HepG2 (cell line): ENCODE data around the gene BABAM1. TPM values are rescaled to one million over a fixed set of nuclear protein-coding genes. Genes with fewer than 3 reads are reported as not detected.

ENCODE experiments used
- ATAC-seq: fragments of 200-7000 bp; cut with Tn5 transposase; 3 replicates; pipeline ENCODE4 v1.9.1; 2020; ENCODE audit warnings: mild to moderate bottlenecking, moderate library complexity
- BruUV-seq: library from RNA; stranded (reverse); fragments of 400-500 nt; replicated peaks from 2 replicates; lab custom pipeline; 2021; lab: Mats Ljungman, UMichigan
- CTCF ChIA-PET: fragments of 300-600 bp; formaldehyde crosslinking; extraction: SDS; loops from one replicate; lab custom pipeline; 2021; ENCODE audit warnings: low total read pairs, inconsistent platforms, low intra/inter-chr PET ratio; lab: Yijun Ruan, JAX
- POLR2A ChIA-PET: fragments of 350-600 bp; sonication (Branson Sonifier 250); formaldehyde crosslinking; loops from one replicate; lab custom pipeline; 2020; ENCODE audit warnings: antibody characterized with exemption, inconsistent platforms; lab: Yijun Ruan, JAX
- DNase-seq: peaks from one replicate; pipeline ENCODE4 v3.0.0-alpha.2; 2015; ENCODE audit warnings: low spot score
- FAIRE-seq: peaks from 3 replicates; lab custom pipeline; 2011; peaks lifted over from hg19 to GRCh38; lab: Jason Lieb, UNC
- H2AFZ ChIP-seq: one replicate; pipeline ENCODE4 v1.6.1; 2011; ENCODE audit warnings: low read length, inconsistent platforms
- H3K27ac ChIP-seq: fragments of 300-600 bp; 3 replicates; pipeline ENCODE4 v1.8.0; 2011; ENCODE audit warnings: mixed run types, mild to moderate bottlenecking, mixed read lengths, low read length, inconsistent platforms; ENCODE audit not compliant: insufficient read depth; ENCODE audit errors: extremely low read length
- H3K27me3 ChIP-seq, 2 experiments: fragments of 200-600 bp in 1 of 2; 2 replicates in 1 of 2; 3 replicates in 1 of 2; pipeline versions ENCODE4 v1.6.0 to v1.8.0; 2011; ENCODE audit warnings: low read length in 2 of 2, mild to moderate bottlenecking in 2 of 2, moderate library complexity in 2 of 2, inconsistent platforms in 1 of 2; ENCODE audit not compliant: insufficient read depth in 2 of 2, control insufficient read depth in 1 of 2
- H3K36me3 ChIP-seq, 2 experiments: fragments of 200-600 bp in 1 of 2; replicated peaks in 1 of 2; 2 replicates in 1 of 2; 3 replicates in 1 of 2; pipeline versions ENCODE4 v1.5.1 to v1.8.0; 2011; ENCODE audit warnings: low read length in 2 of 2, inconsistent platforms in 1 of 2; ENCODE audit not compliant: insufficient read depth in 2 of 2, control insufficient read depth in 1 of 2
- H3K4me1 ChIP-seq: 2 replicates; pipeline ENCODE4 v1.5.1; 2012; ENCODE audit warnings: low read length, inconsistent platforms; ENCODE audit not compliant: insufficient read depth
- H3K4me2 ChIP-seq: 2 replicates; pipeline ENCODE4 v1.6.0; 2011; ENCODE audit warnings: low read depth, low read length, inconsistent platforms
- H3K4me3 ChIP-seq, 3 experiments: fragments of 200-600 bp in 1 of 3; sonication (generic), shearing (Covaris generic) in 1 of 3; replicated peaks in 1 of 3; 2 replicates each; pipeline ENCODE4 v1.5.1; 2011 to 2016; ENCODE audit warnings: low read length in 3 of 3, inconsistent platforms in 2 of 3, low read depth in 2 of 3, mild to moderate bottlenecking in 2 of 3, control low read depth in 1 of 3, mixed read lengths in 1 of 3; ENCODE audit not compliant: insufficient read depth in 1 of 3
- H3K79me2 ChIP-seq: one replicate; pipeline ENCODE4 v1.6.1; 2011; ENCODE audit warnings: low read length, inconsistent platforms; ENCODE audit not compliant: insufficient read depth
- H3K9ac ChIP-seq: 2 replicates; pipeline ENCODE4 v1.6.0; 2011; ENCODE audit warnings: mild to moderate bottlenecking, low read depth, low read length, inconsistent platforms; ENCODE audit not compliant: insufficient read depth
- H3K9me3 ChIP-seq: 2 replicates; pipeline ENCODE4 v1.5.1; 2012; ENCODE audit warnings: mild to moderate bottlenecking, low read length
- H4K20me1 ChIP-seq: 2 replicates; pipeline ENCODE4 v1.6.0; 2011; ENCODE audit warnings: inconsistent platforms, mild to moderate bottlenecking, low read length, moderate library complexity; ENCODE audit not compliant: insufficient read depth
- AGO2 ChIP-seq: fragments of 200-400 bp; formaldehyde crosslinking; optimal IDR thresholded peaks from 2 replicates; pipeline ENCODE3; 2017; ENCODE audit warnings: mild to moderate bottlenecking, low read depth, low read length, moderate library complexity
- ATRX ChIP-seq: sonication (generic); formaldehyde crosslinking; IDR thresholded peaks from 2 replicates; pipeline ENCODE4 v1.4.0; 2020; ENCODE audit warnings: missing genetic modification reagents, borderline replicate concordance
- FOXK2 ChIP-seq: fragments of 450-650 bp; IDR thresholded peaks from 2 replicates; pipeline ENCODE4 v1.6.1; 2016
- LCORL ChIP-seq, 2 experiments: fragments of 450-650 bp in 1 of 2; sonication (generic) in 1 of 2; formaldehyde crosslinking in 1 of 2; IDR thresholded peaks; 2 replicates each; pipeline versions ENCODE4 v1.5.0 to v1.6.1; 2017 to 2020; ENCODE audit warnings: antibody characterized with exemption in 1 of 2, missing genetic modification reagents in 1 of 2
- MED1 ChIP-seq: sonication (generic); formaldehyde crosslinking; IDR thresholded peaks from 2 replicates; pipeline ENCODE4 v1.4.0; 2020; ENCODE audit warnings: missing genetic modification reagents
- MED13 ChIP-seq: sonication (generic); formaldehyde crosslinking; IDR thresholded peaks from 2 replicates; pipeline ENCODE4 v1.5.0; 2020; ENCODE audit warnings: missing genetic modification reagents
- MEF2D ChIP-seq: sonication (generic); formaldehyde crosslinking; IDR thresholded peaks from 2 replicates; pipeline ENCODE4 v1.5.1; 2020; ENCODE audit warnings: mild to moderate bottlenecking, missing genetic modification reagents
- NFKBIZ ChIP-seq: IDR thresholded peaks from 2 replicates; pipeline ENCODE4 v1.6.1; 2018; ENCODE audit warnings: missing genetic modification reagents, missing compliant biosample characterization
- NR2C2 ChIP-seq: sonication (generic); formaldehyde crosslinking; IDR thresholded peaks from 2 replicates; pipeline ENCODE4 v1.4.0; 2020; ENCODE audit warnings: missing genetic modification reagents, mild to moderate bottlenecking, moderate library complexity, borderline replicate concordance
- RCOR2 ChIP-seq: IDR thresholded peaks from 2 replicates; pipeline ENCODE4 v1.6.1; 2016; ENCODE audit warnings: missing biosample characterization, missing genetic modification reagents
- RXRB ChIP-seq: IDR thresholded peaks from 2 replicates; pipeline ENCODE4 v1.6.1; 2016; ENCODE audit warnings: borderline replicate concordance, missing genetic modification reagents, missing compliant biosample characterization
- SP2 ChIP-seq: sonication (generic); formaldehyde crosslinking; IDR thresholded peaks from 2 replicates; pipeline ENCODE4 v1.5.1; 2020; ENCODE audit warnings: mild to moderate bottlenecking, missing genetic modification reagents
- SRF ChIP-seq: IDR thresholded peaks from 2 replicates; pipeline ENCODE4 v1.6.1; 2011; ENCODE audit warnings: mild to moderate bottlenecking, low read depth, low read length, moderate library complexity
- TAF1 ChIP-seq: sonication (generic); formaldehyde crosslinking; IDR thresholded peaks from 2 replicates; pipeline ENCODE4 v1.4.0; 2020; ENCODE audit warnings: missing genetic modification reagents
- ZNF432 ChIP-seq: sonication (generic); formaldehyde crosslinking; IDR thresholded peaks from 2 replicates; pipeline ENCODE4 v1.5.0; 2020; ENCODE audit warnings: missing genetic modification reagents, mild to moderate bottlenecking, borderline replicate concordance
- ZNF614 ChIP-seq: IDR thresholded peaks from 2 replicates; pipeline ENCODE4 v1.6.1; 2018; ENCODE audit warnings: missing biosample characterization, missing genetic modification reagents, inconsistent platforms, borderline replicate concordance
- ZNF776 ChIP-seq: sonication (generic); formaldehyde crosslinking; IDR thresholded peaks from 2 replicates; pipeline ENCODE4 v1.4.0; 2020; ENCODE audit warnings: mild to moderate bottlenecking, missing genetic modification reagents
- ZNF879 ChIP-seq: sonication (generic); formaldehyde crosslinking; IDR thresholded peaks from 2 replicates; pipeline ENCODE4 v1.8.1; 2023; ENCODE audit warnings: missing genetic modification reagents
- WGBS: methylation state at CpG from one replicate; pipeline ENCODE4 v1.1.6; 2017; ENCODE audit warnings: low lambda C conversion rate; 5-methylcytosine and 5-hydroxymethylcytosine counted together
- in situ Hi-C: cut with HindIII; loops from 2 replicates; pipeline ENCODE4 v1.10.0; 2017; ENCODE audit warnings: low pct_unique_long_range_greater_than_20kb; ENCODE audit not compliant: extremely low pct_ligation_motif_present
- intact Hi-C: fragments of 100-400 bp; cut with micrococcal nuclease; formaldehyde crosslinking; loops from one replicate; pipeline ENCODE4 v1.10.0; 2022; ENCODE audit not compliant: unreplicated experiment
- polyA plus RNA-seq, 8 experiments: library from polyadenylated mRNA; depleted of rRNA in 3 of 8; stranded (reverse) in 7 of 8; unstranded in 1 of 8; fragments of >200 nt; fragmentation: Illumina TruSeq in 4 of 8; extraction: Trizol in 4 of 8; gene quantifications; 2 replicates each; pipeline versions ENCODE4 v1.2.1 to v1.2.3, GENCODE V29; 2011 to 2016; ENCODE audit warnings: low read depth in 4 of 8, missing spikeins in 1 of 8, mixed read lengths in 1 of 8; ENCODE audit not compliant: insufficient read depth in 1 of 8
- total RNA-seq, 5 experiments: library from RNA; depleted of rRNA; stranded (reverse); fragments of >200 nt; fragmentation: Illumina TruSeq; extraction: Trizol; gene quantifications; 2 replicates each; pipeline ENCODE4 v1.2.3, GENCODE V29; 2016; ENCODE audit warnings: low read depth in 1 of 5
- TF ChIP-seq, protein P1 (sequence below): sonication (generic); formaldehyde crosslinking; IDR thresholded peaks from 2 replicates; pipeline ENCODE4 v1.9.0; 2022; ENCODE audit warnings: missing genetic modification reagents, mild to moderate bottlenecking, borderline replicate concordance
- TF ChIP-seq, protein P2 (sequence below): sonication (generic); formaldehyde crosslinking; IDR thresholded peaks from 2 replicates; pipeline ENCODE4 v1.4.0; 2020; ENCODE audit warnings: missing genetic modification reagents
- TF ChIP-seq, protein P3 (sequence below): sonication (generic); formaldehyde crosslinking; IDR thresholded peaks from 2 replicates; pipeline ENCODE4 v1.5.1; 2020; ENCODE audit warnings: mild to moderate bottlenecking, moderate library complexity, missing genetic modification reagents

Gene BABAM1
- total and polyA plus RNA-seq, 2 of the 13 experiments (the other 11 are each of a cell fraction or from before 2014, with no cell fraction given), result 70.0 to 82.0 TPM

DNA sequence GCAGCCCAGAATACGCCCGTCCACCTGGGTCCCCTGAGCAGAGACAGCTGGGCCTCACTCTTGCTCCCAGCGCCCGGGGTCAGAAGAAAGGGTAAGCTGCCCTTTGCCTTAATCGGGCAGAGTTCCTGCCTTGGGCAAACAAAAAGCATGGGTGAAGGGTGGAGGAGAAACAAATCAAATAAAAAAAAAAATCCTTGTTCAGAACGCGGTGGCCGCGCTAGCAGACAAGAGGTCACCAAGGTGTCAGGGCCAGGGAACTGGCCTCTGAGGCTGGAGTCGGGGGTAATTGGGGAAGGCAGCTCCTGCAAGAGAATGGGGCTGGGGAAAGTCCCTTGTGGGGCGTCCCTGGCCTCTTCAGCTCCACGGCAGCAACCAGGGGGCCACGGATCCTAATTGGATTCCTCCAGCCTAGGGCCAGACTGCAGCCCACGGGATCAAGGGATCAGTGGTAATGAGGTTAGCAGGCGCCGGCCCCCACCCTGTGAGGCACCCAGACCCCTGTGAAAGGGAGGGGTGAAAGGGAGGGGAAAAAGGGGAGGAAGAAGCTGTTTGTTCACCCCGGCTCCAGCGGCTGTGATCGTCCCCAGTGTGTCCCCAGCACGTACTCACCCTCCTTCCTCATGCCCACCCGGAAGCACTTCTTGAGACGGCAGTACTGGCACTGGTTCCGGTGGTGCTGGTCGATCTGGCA is 27.0 kb upstream of the BABAM1 start:
- H3K4me2 ChIP-seq, result peak overlapping the region; percentile 70
- CTCF ChIA-PET, result no interaction called here
- no TSS peak for BruUV-seq
- H3K9me3 ChIP-seq, result no peaks in the 10 kb centered on the region
- no peaks in the 10 kb centered on the region for H3K27me3 ChIP-seq
- FAIRE-seq (peak; percentile 87), DNase-seq (peak; percentile 60), ATAC-seq (peak; percentile 32)
- H3K79me2 ChIP-seq, result peaks cover 61% of the 10 kb centered on the region
- POLR2A ChIA-PET, result interaction anchor here (0.9 to 9.0 kb wide), 10 partner anchors 9 to 65 kb away, joined by 3 to 178 read pairs (median 10); partner anchors contain the start of genes ABHD8, BABAM1, MRPL34 and OCEL1
- peak overlapping the region; percentile 46; the same call in 1 of the 2 replicates for H3K9ac ChIP-seq
- H4K20me1 ChIP-seq, result peaks cover 27% of the 10 kb centered on the region; the same call in 1 of the 2 replicates
- in situ Hi-C loops (no loop called here), intact Hi-C loops (no loop called here)
- 3% methylated on average over 23 of the region's 24 CpGs for WGBS
- peaks cover 10 to 19% of the 10 kb centered on the region in 2 experiments; a peak in 4 of 5 replicates for H3K36me3 ChIP-seq
- H3K4me3 ChIP-seq, result peak overlapping the region; percentile 19 to 57 (median 34); a peak in 5 of 6 replicates
- H3K4me1 ChIP-seq, result peaks cover 69% of the 10 kb centered on the region
- no peak overlapping the region for H2AFZ ChIP-seq
- peak overlapping the region; percentile 82 for H3K27ac ChIP-seq
- TF ChIP-seq ZNF776 (CRISPR knock-in tag) (no peak), SRF (peak; percentile 57; the same call in 1 of the 2 replicates), SP2 (0 out of 2 replicates have a peak, but pooled peaks have one; percentile 20), NFKBIZ (CRISPR knock-in tag) (no peak), ATRX (CRISPR knock-in tag) (no peak), MED13 (no peak), ZNF614 (CRISPR knock-in tag) (0 out of 2 replicates have a peak, but pooled peaks have one; percentile 11), LCORL (IDR thresholded peaks at IDR 0.05) (no peak), LCORL (CRISPR knock-in tag; IDR thresholded peaks at IDR 0.05) (peak; percentile 47), MED1 (peak; percentile 62), MEF2D (CRISPR knock-in tag) (peak; percentile 13; the same call in 1 of the 2 replicates), ZNF879 (0 out of 2 replicates have a peak, but pooled peaks have one; percentile 18), RCOR2 (CRISPR knock-in tag) (no peak), FOXK2 (no peak), AGO2 (peak; percentile 74), NR2C2 (CRISPR knock-in tag) (peak; percentile 94), ZNF432 (CRISPR knock-in tag) (no peak), RXRB (CRISPR knock-in tag) (peak; percentile 89), TAF1 (CRISPR knock-in tag) (no peak)
- TF ChIP-seq, protein P1, sequence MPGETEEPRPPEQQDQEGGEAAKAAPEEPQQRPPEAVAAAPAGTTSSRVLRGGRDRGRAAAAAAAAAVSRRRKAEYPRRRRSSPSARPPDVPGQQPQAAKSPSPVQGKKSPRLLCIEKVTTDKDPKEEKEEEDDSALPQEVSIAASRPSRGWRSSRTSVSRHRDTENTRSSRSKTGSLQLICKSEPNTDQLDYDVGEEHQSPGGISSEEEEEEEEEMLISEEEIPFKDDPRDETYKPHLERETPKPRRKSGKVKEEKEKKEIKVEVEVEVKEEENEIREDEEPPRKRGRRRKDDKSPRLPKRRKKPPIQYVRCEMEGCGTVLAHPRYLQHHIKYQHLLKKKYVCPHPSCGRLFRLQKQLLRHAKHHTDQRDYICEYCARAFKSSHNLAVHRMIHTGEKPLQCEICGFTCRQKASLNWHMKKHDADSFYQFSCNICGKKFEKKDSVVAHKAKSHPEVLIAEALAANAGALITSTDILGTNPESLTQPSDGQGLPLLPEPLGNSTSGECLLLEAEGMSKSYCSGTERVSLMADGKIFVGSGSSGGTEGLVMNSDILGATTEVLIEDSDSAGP (CRISPR knock-in tag), result peak; percentile 69; the same call in 1 of the 2 replicates
- TF ChIP-seq, protein P2, sequence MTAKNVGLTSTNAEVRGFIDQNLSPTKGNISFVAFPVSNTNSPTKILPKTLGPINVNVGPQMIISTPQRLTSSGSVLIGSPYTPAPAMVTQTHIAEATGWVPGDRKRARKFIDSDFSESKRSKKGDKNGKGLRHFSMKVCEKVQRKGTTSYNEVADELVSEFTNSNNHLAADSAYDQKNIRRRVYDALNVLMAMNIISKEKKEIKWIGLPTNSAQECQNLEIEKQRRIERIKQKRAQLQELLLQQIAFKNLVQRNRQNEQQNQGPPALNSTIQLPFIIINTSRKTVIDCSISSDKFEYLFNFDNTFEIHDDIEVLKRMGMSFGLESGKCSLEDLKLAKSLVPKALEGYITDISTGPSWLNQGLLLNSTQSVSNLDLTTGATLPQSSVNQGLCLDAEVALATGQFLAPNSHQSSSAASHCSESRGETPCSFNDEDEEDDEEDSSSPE (CRISPR knock-in tag), result 0 out of 2 replicates have a peak, but pooled peaks have one; percentile 22
- TF ChIP-seq, protein P3, sequence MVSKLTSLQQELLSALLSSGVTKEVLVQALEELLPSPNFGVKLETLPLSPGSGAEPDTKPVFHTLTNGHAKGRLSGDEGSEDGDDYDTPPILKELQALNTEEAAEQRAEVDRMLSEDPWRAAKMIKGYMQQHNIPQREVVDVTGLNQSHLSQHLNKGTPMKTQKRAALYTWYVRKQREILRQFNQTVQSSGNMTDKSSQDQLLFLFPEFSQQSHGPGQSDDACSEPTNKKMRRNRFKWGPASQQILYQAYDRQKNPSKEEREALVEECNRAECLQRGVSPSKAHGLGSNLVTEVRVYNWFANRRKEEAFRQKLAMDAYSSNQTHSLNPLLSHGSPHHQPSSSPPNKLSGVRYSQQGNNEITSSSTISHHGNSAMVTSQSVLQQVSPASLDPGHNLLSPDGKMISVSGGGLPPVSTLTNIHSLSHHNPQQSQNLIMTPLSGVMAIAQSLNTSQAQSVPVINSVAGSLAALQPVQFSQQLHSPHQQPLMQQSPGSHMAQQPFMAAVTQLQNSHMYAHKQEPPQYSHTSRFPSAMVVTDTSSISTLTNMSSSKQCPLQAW (CRISPR knock-in tag), result peak; percentile 62
